GM21515 (cell line): ENCODE data around the gene TFB2M.
"Not testable (repeated sequence)": the region's sequence is repeated elsewhere in the genome, so short reads cannot be mapped to it uniquely, and the experiment has no call there.

ENCODE experiments used
- ATAC-seq: cut with Tn5 transposase; IDR thresholded peaks from one replicate; pipeline ENCODE4 v1.9.1; 2021; ENCODE audit not compliant: unreplicated experiment

TFB2M gene

GRCh38 chr1:246583056-246583440 lies 17.0 kb upstream of the TFB2M start:
- ATAC-seq, result no peak

- ATAC-seq, result no peak
Measured at GRCh38 chr1:246582301-246583055, 16.4 kb upstream of the TFB2M start.

GRCh38 chr1:246580497-246581370 lies 14.7 kb upstream of the TFB2M start:
- no peak for ATAC-seq

- ATAC-seq, result peak; percentile 86
Measured at GRCh38 chr1:246579818-246580217, 13.8 kb upstream of the TFB2M start.

- ATAC-seq, result no peak
Measured at GRCh38 chr1:246577720-246578106, 11.7 kb upstream of the TFB2M start.

GRCh38 chr1:246577082-246577719 lies 11.1 kb upstream of the TFB2M start:
- ATAC-seq, result no peak

GRCh38 chr1:246576709-246577032 lies 10.6 kb upstream of the TFB2M start:
- ATAC-seq, result no peak

GRCh38 chr1:246573491-246573890 lies 7.4 kb upstream of the TFB2M start:
- ATAC-seq, result no peak

GRCh38 chr1:246572785-246573184 lies 6.7 kb upstream of the TFB2M start:
- ATAC-seq, result no peak

- ATAC-seq, result no peak
Measured at GRCh38 chr1:246571953-246572352, 5.9 kb upstream of the TFB2M start.

GRCh38 chr1:246571309-246571708 lies 5.2 kb upstream of the TFB2M start:
- not testable (repeated sequence) for ATAC-seq

GRCh38 chr1:246569248-246570238 lies 3.5 kb upstream of the TFB2M start:
- no peak for ATAC-seq

- ATAC-seq, result no peak
Measured at GRCh38 chr1:246567646-246568235, 1.7 kb upstream of the TFB2M start.

GRCh38 chr1:246566813-246567645 lies 968 bp upstream of the TFB2M start:
- peak; percentile 24 for ATAC-seq

- ATAC-seq, result peak; percentile 1
Measured at GRCh38 chr1:246565751-246566127, 322 bp downstream of the TFB2M start.

- ATAC-seq, result no peak
Measured at GRCh38 chr1:246564839-246565750, 966 bp downstream of the TFB2M start.

- ATAC-seq, result not testable (repeated sequence)
Measured at GRCh38 chr1:246560833-246561232, 5.2 kb downstream of the TFB2M start.

GRCh38 chr1:246559310-246559709 lies 6.8 kb downstream of the TFB2M start:
- no peak for ATAC-seq
